GM12874 (cell line): ENCODE data around the gene CD81.

Experiments used
- TF ChIP-seq, protein P1 (sequence below): IDR thresholded peaks from 2 replicates; pipeline ENCODE4 v1.5.1; 2011; ENCODE audit warnings: low read depth, mild to moderate bottlenecking, control low read depth, low read length, moderate library complexity; ENCODE audit not compliant: insufficient read depth

Gene CD81

DNA sequence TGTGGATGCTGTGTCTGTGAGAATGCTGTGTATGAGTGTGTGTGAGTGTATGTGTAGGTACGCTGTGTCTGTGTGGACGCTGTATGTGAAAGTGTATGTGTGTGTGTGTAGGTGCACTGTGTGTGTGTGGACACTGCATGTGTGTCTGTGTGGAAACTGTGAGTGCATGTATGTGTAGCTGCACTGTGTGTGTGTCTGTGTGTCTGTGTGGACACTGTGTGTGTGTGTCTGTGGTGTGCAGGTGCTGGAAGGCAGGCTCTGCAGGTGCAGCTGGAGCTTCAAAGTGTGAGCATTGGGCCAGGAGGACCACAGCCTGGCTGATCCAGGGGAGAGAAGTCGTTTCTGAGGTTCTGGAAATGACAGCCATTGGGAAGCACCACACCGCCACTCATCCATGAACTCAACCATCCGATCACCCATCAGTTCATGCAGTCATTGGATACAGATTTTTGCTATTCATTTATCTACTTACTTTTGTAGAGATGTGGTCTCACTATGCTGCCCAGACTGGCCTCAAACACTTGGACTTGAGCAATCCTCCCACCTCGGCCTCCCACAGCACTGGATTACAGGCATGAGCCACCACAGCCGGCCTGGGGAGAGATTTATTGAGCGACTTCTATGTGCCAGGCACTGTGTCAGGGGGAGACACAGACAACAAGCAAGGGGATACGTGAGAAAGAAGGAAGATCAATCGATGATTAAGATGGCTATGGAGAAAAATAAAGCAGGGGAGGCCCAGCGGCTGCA, 57.6 kb downstream of the CD81 start:
- TF ChIP-seq, protein P1, sequence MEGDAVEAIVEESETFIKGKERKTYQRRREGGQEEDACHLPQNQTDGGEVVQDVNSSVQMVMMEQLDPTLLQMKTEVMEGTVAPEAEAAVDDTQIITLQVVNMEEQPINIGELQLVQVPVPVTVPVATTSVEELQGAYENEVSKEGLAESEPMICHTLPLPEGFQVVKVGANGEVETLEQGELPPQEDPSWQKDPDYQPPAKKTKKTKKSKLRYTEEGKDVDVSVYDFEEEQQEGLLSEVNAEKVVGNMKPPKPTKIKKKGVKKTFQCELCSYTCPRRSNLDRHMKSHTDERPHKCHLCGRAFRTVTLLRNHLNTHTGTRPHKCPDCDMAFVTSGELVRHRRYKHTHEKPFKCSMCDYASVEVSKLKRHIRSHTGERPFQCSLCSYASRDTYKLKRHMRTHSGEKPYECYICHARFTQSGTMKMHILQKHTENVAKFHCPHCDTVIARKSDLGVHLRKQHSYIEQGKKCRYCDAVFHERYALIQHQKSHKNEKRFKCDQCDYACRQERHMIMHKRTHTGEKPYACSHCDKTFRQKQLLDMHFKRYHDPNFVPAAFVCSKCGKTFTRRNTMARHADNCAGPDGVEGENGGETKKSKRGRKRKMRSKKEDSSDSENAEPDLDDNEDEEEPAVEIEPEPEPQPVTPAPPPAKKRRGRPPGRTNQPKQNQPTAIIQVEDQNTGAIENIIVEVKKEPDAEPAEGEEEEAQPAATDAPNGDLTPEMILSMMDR = no peak

DNA sequence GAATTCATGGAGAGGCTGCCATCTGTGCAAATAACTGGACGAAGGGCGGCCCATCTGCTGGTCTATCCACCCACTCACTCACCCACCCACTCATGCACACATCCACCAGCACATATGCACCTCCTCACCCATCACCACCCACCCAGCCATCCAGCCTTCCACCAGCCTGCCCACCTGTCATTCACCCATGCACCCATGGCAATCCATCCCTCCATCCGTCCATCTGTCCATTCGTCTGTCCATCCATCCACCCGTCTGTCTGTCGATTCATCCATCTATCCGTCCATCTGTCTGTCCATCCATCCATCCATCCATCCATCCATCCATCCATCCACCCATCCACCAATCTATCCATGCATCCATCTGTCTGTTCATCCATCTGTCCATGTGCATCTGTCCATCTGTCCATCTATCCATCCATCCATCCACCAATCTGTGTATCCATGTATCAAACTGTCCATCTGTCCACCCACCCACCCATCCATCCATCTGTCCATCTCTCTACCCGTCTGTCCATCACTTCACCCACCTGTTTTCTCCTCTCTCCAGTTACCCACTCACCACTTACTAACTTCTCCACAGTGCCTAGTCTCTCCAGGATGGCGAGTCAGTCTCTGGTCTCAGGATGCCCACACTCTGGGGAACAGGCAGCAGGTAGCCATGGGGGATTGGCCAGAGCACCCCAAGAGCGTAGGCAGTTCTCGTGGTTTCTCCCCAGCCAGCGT, 58.3 kb downstream of the CD81 start:
- TF ChIP-seq, protein P1 = no peak

DNA sequence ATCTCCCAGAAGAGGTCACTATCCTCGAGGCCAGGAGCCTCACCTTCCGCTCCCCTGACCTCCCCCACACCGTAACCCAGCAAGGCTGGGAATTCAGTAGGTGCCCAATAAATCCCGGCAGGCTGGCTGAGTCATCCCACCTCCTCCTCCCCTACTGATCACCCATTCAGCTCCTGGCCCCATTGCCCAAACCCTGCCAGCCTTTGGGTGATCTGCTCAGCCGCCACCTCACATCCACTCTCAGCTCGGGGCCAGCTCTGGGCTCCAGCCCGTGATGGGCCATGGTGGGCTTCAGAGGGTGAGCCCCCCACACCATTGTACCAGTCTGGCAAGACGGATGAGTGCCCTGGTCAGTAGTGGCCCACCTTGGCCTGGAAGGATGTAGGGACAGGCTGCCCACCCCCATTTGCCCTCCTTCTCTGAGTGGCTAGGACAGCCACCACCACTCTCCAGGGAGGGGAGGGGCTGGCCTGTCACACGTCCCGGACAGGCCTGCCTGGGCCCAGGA, 59.0 kb downstream of the CD81 start:
- TF ChIP-seq, protein P1 = no peak

DNA sequence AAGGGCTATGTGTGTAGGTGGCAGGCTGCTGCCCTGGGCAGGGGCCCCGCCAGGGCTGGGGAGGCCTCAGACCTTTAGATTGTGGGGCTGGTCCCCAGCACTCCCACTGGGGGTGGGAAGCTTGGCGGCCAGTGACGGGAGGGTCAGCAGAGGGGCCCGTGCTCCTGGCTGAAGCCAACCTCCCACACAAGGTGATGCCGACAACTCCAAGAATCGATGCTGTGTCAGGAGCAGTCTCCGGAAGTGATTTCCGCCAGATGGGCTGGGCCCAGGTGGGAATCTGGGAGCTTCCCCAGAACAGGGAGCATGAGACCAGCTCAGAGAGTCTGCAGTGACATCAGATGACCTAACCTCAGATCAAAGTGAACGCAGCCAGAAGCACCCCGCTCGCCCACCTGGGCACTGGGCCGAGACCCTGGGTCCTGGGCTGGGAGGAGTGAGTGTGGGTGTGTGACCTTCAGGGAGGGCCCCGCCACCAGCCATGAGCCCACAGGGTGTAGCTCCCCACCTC, 59.5 kb downstream of the CD81 start:
- TF ChIP-seq, protein P1 = no peak

DNA sequence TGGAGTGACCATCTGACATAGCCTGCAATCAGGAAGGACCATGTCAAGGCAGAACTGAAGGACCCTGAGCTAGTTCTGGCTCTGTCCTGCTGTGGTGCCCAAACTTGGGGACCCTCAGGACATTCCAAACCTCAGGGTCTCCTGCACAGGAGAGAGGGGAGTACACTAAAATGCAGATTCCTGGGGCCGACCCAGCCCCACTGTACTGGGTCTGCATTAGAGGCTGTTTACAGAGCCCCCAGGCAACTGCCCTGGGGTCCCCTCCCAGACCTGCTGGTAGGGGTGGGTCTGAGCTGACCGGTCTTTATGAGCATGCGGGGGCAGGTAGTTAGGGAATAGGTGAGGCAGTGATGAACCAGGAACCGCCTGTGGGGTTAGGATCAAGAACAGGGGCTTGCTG, 60.4 kb downstream of the CD81 start:
- TF ChIP-seq, protein P1 = no peak

DNA sequence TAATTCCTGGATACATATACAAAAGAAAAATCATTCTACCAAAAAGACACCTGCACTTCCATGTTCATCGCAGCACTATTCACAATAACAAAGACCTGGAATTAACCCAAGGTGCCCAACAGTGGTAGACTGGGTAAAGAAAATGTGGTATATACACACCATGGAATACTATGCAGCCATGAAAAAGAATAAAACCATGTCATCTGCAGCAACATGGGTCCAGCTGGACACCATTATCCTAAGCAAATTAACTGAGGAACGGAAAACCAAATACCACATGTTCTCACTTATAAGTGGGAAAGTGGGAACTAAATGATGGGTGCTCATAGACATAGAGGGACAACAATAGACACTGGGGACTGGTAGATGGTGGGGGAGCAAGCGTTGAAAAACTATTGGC, 62.7 kb downstream of the CD81 start:
- TF ChIP-seq, protein P1 = no peak

DNA sequence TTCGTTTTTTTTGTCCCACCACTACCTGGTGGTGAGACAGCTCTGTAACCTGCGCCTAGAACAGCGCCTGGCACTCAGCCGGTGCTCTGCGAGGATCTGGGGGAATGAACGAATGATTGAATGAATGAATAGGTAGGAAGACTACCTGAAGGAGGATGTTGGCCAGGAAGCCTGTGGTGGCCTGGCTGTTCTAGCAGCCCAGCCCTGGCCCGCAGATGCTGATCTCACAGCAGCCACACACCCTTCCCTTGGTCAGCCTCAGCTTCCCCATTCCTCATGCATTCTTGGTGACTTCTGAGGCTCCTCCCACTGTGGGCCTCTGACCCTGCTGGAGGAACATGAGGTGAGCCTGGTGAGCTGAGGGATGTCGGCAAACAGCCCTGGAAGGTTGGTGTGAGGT, 63.5 kb downstream of the CD81 start:
- TF ChIP-seq, protein P1 = no peak
